HG03520 (cell line): ENCODE measurements around the gene CNTNAP2.
"Not testable (repeated sequence)": the region's sequence is repeated elsewhere in the genome, so short reads cannot be mapped to it uniquely, and the experiment has no call there.

ENCODE experiments used
- ATAC-seq: cut with Tn5 transposase; IDR thresholded peaks from one replicate; pipeline ENCODE4 v1.9.1; 2021; ENCODE audit warnings: mild to moderate bottlenecking, moderate library complexity; ENCODE audit not compliant: unreplicated experiment

Gene CNTNAP2

DNA sequence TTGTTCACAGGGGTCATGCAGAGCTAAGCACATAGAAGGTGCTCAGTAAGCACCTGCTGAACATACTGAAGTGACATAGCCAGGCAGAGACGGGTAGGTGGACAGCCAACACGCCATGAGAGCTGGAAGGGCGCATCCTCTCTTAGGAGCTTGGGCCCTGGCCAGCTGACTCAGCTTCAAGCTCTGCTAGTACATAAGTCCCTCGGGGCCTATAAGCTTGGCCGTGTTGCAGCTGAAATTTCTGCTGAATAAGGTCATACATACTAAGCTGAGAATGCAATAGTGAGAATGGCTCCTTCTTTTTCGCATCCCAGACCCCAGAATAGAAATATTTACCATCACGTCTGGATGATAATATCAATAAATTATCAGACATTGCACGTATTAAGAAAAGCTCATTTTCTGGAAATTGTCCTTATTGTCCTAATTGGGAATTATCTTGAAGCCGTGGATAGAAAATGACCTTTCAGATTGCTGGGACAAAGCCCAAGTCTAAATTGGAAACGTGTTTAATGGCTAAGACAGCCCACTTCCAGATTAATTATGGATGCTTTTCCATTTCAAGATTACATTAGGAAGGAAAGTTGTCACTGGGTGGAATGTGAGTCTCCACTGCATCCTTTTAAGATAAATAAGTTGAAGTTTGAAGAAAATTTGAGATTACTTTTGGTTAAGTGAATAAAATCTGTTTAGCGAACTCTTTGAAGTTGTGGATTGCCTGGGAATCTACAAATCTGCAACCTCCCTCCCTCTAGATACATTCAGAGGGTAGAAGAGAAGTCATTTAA lies 2186.9 kb downstream of the CNTNAP2 start:
- ATAC-seq: no peak

DNA sequence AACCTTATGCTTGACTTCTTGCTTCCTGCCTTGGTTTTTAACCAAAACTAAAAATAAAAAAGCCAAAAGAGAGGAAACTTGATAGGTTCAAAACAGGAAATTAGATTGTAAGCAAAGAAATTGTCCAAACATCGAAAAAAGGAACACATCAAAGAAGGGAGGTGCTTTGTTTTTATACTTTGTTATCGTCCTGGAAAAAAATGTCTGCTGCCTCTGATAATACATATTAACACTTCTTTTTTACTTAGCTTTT lies 2187.4 kb downstream of the CNTNAP2 start:
- no peak for ATAC-seq

DNA sequence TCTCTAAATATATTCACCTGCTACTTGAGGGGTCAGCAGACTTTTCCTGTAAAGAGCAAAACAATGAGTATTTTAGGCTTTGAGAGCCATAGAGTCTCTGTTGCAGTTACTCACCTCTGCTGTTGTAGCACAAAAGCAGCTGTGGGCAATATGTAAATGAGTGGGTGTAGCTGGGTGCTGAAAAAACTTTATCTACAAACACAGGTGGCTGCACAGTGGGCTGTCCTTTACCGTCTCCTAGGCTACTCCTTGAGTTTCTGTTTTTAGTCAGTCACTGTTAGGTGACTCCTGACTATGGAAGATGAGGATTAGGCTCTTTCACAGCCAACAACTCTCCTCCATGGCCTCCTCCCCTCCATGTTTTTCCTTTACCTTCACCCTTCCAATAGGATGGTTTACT lies 2187.9 kb downstream of the CNTNAP2 start:
- ATAC-seq: peak; percentile 66

DNA sequence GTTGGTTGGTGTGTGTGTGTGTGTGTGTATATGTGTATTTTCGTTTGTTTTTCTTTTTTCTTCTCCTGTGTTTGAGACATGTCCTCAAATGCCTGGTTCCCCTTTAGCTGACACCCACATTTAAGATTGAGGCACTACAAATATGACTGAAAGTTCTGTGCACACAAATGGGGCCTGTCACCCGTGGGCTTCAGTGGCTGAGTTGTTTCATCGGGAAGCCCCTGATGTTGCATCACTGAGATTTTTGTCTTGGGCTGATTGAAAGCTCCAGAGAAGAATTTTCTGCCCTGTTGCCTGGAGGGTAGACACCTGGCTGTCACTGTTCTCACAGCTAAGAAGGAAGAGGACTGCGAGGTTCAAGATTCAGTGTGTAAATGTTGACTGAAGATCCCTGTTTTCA lies 2190.2 kb downstream of the CNTNAP2 start:
- ATAC-seq: peak; percentile 75

DNA sequence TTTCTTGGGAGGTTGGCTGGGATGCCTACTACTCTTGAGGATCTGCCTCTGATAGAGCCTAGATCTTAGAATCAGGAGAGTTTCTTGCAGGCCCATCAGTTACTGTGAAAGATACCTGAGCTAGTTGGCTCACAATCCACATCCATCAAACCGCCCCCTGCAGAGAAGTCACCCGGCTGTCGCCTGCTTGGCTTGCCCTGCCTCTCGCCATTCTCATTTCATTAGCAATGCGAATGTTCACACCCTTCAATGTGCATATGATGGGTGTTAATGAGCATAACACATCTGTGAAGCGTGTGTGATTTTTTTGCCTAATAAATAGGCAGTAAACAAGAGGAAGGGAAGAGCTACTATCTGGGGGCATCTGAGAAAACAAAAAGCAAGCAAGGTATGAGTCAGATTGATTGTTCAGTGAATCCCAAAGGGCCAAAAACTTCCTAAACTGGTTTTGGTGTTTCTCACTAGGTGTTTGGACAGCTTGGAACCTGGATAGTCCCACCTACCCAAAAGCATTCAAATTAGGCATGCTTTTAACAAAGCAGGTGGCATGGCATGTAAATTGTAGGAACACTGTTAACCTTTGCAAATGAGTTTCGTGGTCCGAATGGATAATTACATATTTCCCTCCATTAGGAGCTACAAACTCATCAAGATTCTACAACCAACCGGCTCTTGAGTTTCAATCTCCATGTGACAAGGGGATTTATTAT lies 2201.7 kb downstream of the CNTNAP2 start:
- ATAC-seq: no peak

DNA sequence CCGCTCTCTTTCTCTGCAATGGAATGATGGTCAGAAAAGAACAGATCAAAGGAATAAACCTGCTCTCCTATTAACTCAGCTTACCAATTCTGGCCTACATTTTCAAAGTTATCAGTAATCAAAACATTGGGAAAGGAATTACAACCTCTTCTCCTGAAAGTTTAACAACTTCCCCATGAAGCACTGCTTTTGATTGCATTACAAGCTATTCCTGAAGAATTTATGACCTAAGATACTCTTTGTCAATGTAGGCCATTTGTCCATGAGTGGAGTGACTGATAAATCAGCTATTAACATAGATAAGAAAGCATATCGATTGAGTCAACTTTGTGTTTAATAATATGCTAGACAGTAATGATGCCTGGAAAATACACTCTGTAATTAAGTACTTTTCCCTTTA lies 2202.2 kb downstream of the CNTNAP2 start:
- ATAC-seq: no peak

DNA sequence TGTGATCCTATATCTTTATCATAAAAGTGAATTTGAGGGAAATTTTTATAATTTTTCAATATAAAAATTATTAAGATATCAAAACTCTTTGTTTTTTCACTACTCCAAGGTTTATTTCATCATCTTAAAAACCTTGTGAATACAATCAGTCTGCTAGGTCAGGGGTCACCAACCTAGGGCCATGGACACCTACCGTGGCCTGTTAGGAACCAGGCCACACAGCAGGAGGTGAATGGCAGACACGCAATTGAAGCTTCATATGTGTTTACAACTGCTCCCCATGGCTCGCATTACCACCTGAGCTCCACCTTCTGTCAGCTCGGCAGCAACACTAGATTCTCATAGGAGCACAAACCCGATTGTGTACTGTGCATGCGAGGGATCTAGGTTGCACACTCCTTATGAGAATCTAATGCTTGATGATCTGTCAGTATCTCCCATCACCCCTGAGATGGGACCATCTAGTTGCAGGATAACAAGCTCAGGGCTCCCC lies 2202.8 kb downstream of the CNTNAP2 start:
- ATAC-seq: no peak

DNA sequence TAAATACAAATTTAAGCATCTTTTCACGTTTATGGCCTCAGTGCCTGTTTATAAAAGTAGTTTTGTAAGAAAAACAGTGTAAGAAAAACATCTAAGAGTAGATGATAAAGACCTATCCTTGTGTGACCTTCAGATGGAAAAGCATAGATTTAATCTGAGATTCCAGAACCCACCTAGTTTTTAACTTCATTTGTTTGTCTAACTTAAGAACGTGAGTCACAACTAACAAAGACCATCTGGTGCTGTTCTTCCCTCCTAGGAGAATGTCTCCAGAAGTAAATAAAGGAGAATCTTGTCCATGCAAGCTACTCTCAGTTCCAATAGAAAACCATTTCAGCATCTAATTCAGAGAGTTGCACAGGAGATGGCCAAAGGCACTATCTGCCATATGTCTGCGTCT lies 2208.6 kb downstream of the CNTNAP2 start:
- no peak for ATAC-seq

DNA sequence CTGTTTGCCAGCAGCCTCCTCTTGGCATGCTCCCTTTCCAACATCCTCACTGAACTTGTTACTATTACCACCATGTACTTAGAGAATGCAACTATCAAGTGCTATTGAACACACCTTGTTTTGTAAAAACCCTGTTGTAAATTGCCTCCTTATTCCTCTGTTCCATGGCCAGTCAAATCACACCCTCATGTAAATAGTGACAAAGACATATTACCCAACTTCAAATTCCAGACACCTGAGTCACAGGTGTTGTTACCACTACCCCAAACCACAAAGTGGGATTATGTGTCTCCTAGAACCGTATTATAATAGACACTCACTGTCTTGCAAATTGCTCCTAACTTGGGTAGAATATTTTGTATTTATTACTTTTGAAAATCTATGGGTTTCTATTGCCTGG lies 2210.8 kb downstream of the CNTNAP2 start:
- ATAC-seq: no peak

DNA sequence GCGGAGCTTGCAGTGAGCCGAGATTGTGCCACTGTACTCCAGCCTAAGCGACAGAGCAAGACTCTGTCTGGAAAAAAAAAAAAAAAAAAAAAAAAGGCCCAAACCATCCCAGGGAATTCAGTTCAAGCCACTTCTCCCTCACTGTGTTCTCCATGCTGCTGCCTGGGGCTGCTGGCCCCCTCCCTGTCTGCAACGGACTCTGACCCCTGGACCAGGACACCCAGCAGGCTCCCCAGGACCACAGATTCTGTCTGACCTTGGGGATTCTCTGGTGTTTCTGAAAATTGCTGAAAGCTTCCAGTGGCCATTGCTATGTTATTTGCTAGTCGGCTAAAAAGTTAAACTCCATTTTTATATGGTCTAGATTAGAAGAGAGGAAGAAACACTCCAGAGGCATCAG lies 2212.3 kb downstream of the CNTNAP2 start:
- ATAC-seq: no peak

DNA sequence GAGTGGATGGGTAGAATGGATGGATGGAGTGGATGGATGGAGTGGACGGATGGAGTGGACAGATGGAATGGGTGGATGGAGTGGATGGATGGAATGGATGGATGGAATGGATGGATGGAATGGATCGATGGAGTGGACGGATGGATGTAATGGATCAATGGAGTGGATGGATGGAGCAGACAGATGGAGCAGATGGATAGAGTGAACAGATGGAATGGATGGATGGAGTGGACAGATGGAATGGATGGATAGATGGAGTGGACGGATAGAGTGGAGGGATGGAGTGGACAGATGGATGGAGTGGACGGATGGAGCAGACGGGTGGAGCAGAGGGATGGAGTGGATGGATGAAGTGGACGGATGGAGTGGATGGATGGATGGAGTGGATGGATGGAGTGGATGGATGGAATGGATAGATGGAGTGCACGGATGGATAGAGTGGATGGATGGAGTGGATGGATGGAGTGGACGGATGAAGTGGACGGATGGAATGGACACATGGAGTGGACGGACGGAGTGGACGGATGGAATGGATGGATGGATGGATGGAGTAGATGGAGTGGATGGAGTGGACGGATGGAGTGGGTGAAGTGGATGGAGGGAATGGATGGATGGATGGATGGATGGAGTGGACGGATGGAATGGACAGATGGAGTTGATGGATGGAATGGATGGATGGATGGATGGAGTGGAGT lies 2213.7 kb downstream of the CNTNAP2 start:
- no peak for ATAC-seq

DNA sequence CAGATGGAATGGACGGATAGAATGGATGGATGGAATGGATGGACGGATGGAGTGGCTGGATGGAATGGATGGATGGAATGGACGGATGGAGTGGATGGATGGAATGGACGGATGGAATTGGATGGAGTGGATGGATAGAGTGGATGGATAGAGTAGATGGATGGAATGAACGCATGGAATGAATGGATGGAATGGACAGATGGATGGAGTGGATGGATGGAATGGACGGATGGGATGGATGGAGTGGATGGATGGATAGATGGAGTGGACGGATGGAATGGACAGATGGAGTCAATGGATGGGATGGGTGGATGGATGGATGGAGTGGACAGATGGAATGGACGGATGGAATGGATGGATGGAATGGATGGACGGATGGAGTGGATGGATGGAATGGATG lies 2214.2 kb downstream of the CNTNAP2 start:
- ATAC-seq: no peak

DNA sequence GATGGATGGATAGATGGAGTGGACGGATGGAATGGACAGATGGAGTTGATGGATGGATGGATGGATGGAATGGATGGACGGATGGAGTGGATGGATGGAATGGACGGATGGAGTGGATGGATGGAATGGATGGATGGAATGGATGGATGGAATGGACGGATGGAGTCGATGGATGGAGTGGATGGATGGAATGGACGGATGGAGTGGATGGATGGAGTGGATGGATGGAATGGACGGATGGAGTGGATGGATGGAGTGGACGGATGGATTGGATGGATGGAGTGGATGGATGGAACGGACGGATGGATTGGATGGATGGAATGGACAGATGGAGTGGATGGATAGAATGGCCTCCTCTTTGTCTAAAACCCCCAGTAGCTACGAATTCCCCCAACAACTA lies 2214.9 kb downstream of the CNTNAP2 start:
- ATAC-seq: not testable (repeated sequence)

DNA sequence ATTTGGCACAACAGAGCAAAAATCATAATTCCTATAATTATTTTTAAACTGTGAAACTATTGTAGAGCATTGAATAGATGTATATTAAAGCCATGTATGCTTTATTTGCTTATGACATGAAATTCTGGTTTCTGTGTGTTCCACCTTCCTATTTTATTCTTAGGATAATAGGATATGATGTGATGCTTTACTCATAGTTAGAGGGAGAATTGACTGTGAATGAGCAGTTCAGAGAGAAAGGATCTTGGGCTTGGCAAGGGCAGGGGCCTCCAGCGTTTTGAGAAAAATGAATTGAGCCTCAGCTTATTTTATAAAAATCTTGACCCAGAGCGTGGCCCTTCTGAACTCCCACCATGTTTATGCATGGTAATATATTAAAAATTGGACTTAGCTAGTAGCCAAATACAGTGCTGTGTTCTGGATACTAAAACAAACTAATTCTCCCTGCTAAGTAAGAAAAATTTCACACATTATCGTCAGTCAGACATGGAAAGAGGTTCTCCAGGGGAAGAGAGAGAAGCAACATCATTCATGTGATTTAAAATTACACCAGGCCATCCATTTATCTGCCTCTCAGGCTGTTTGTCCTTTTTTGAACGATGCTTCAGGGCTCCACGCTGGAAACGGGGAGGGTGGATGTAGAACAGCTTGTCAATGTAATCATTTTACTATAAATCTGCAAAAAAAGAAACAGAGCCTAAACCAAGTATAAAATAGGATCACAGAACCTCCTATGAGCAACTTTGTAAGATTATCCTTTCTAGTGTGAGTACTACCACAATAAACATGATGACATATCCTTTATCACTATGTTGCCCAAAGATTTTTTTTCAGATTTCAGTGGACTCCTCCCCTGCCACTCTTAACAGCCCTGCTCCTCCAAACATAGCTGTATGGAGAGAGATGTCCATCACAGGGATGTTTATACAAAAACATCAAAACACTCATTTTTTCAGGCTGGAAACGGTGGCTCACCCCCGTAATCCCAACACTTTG lies 2215.9 kb downstream of the CNTNAP2 start:
- ATAC-seq: no peak

DNA sequence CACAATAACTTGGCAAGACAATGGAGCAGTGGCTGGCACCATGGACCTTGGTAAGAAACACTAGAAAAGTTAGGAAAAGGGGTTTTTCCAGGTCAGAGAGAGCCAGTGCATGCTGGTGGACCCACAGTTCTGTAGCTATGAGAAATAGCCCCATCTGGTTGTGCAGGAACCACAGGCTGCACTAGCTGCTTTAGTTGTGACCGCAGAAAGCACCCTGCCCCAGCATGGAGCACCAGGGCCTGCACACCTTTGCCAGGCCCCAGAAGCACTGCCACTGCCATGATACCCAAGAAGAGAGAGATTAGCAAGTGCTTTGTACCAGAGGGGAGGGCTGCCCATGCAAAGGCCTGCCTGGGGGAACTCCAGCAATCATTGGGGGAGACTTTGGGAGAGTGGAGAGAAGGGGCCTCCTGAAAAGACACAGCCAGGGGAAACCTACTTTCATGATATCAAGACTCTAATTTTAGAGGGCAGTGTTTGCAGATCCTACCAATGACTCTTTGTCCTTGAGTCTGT lies 2217.9 kb downstream of the CNTNAP2 start:
- no peak for ATAC-seq

DNA sequence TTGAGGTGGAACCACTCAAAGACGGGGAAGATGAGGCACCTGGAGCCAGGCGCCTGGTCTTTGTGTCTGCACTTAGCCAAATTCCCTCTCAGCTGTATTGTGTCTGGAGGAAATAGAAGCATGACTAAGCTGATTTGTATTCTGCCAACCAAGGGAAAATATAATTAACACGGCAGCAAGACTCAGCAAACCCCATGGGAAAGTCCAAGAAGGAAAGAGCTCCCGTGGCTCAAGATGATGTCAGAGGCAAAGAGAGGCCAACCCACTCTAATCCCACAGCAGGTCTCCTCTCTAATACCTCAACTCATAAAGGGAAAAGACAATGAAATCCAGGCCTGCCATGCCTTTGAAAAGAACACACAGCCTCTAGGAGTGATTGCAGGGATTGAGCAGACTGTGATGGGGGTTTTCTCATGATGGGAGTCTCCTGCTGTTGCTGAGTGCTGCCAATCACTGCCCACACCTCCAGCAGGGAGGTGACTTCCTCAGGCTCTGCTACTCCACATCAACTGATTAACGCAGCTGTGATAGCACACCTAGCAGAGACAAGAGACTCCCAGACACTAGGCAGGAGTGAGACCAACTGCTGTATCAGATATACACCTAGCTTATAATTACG lies 2218.5 kb downstream of the CNTNAP2 start:
- no peak for ATAC-seq

DNA sequence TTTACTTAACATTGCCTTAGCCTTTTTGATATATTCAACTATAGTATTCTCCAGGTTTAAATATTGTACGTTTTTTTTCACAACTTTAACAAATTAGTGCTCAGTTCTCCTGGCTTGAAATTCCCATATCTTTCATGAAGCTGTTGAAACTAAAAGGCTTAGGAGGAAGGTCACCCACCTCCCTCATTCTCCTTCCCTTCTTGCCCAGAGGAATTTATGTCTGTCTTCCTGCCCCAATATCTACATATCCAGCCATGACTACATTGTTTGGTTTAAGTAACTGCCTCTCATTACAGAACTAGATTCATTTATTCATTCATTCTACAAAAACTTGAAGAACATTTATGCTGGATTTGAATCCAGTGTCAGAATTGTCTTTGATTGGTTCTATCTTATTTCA lies 2219.2 kb downstream of the CNTNAP2 start:
- ATAC-seq: no peak

DNA sequence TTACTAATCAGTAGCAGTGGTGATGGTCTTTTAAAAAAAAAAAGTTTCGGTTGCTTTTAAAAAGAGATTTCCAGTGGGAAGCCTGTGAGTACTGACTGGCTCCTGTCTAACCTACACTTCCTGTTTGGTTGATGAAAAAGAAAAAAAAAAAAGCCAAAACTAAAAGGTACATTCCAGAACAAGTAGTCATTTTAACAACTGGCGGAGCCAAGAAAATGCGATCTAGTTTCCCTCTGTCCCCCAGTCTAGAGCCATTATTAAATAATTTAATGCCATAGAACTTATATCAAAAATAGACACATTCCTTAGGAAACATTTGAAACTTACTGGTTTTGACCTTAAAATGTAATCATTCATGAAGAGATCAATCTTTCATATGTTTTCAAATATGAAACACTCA lies 2219.8 kb downstream of the CNTNAP2 start:
- no peak for ATAC-seq

DNA sequence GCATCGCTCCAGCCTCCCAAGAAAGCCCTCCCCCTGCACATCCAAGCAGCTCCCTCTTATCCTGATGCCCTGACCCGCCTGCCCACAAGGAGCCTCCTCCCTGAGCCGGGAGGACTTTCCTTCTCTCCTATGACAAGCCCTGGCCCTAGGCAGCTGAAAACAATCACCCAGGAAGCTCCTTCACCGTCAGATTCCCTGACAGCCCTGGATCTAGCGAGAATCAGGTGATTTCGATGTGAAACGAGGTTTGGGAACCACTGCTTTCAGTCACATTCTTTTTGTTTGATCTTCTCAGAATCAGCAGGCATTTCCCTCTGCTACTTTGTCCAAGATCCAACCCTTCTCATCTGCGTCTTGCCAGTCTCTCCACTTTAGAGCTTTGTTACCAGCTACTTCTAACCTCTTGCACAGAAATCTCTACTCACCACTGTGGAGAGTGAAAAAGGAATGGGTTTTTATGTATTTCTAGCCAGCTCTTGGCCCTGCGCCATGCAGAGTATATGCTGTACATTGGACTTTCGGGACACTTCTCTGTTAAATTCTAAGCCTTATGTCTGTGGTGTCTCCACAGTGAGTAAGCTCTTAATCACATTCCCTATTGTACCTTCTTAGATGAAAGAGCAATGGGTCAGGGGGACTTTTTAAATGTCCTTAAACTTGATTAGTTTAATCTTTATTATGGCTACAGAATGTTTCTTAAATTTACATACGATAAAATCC lies 2220.8 kb downstream of the CNTNAP2 start:
- ATAC-seq: no peak
